GM10248 (cell line): Measurements from ENCODE around the gene WDR88.
"Not testable (repeated sequence)": the region's sequence is repeated elsewhere in the genome, so short reads cannot be mapped to it uniquely, and the experiment has no call there.

Experiments used
- CTCF ChIA-PET: fragments of 300-600 bp; sonication (Branson Sonifier 250); formaldehyde crosslinking; extraction: SDS; loops from one replicate; lab custom pipeline; 2021; ENCODE audit warnings: antibody characterized with exemption; lab: Yijun Ruan, JAX
- POLR2A ChIA-PET: fragments of 350-650 bp; sonication (Branson Sonifier 250); formaldehyde crosslinking; extraction: SDS; loops from one replicate; lab custom pipeline; 2020; ENCODE audit warnings: antibody characterized with exemption; lab: Yijun Ruan, JAX
- DNase-seq: peaks from one replicate; pipeline ENCODE4 v3.0.0; 2012; ENCODE audit errors: extremely low spot score
- CTCF ChIP-seq: IDR thresholded peaks from 2 replicates; pipeline ENCODE4 v1.5.1; 2012; ENCODE audit warnings: mild to moderate bottlenecking, low read depth; ENCODE audit errors: extremely low read depth, missing control alignments, control extremely low read depth

Gene WDR88

GRCh38 chr19:33208904-33209849 is 77.3 kb downstream of the WDR88 start:
- ChIA-PET POLR2A (no interaction called here), CTCF (interaction anchor here (0.8 to 1.4 kb wide), 2 partner anchors 14 to 197 kb away, joined by 3 to 4 read pairs; no protein-coding TSS in a partner anchor)
- TF ChIP-seq CTCF, result no peak
- DNase-seq, result no peak

GRCh38 chr19:33209850-33210230 is 77.9 kb downstream of the WDR88 start:
- CTCF ChIA-PET, result interaction anchor here (0.8 to 1.4 kb wide), 2 partner anchors 13 to 197 kb away, joined by 3 to 4 read pairs; no protein-coding TSS in a partner anchor
- DNase-seq, POLR2A ChIA-PET: not testable (repeated sequence)

DNA sequence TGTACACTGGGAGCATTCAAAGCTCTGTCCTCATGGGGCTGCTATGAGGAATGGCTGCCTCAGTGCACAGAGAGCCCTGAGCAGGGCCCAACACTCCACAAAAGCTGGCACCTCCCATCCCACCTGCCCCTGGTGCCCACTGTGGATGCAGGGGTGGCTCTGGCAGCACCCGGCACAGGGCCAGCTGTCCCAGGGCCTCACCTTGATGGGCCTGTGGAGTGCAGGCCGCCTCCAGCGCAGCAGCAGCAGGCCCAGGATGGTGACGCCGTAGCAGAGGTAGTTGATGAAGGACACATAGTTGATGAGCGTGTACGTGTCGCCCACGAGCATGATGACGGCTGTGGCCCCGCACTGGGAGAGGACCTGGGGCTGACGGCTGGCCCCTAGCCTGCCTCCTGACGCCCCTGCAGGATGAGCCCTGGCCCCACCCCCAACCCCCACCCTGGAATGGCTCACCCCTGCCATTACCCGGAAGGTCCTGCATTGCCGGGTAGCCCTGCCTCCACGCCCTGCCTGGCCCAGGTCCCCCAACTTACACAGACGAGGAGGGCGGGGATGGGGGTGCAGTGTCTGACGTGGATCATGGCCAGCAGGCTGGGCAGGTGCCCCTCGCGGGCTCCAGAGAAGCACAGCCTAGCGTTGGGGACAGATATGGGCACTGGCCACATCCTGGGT is 78.5 kb downstream of the WDR88 start:
- ChIA-PET CTCF (interaction anchor here (0.6 to 1.4 kb wide), 3 partner anchors 26 to 862 kb away, joined by 3 to 4 read pairs (median 3); no protein-coding TSS in a partner anchor), POLR2A (no interaction called here)
- TF ChIP-seq CTCF, result no peak
- no peak for DNase-seq

GRCh38 chr19:33211794-33212435 is 80.0 kb downstream of the WDR88 start:
- ChIA-PET POLR2A (no interaction called here), CTCF (no interaction called here)
- no peak for DNase-seq
- TF ChIP-seq CTCF, result no peak

DNA sequence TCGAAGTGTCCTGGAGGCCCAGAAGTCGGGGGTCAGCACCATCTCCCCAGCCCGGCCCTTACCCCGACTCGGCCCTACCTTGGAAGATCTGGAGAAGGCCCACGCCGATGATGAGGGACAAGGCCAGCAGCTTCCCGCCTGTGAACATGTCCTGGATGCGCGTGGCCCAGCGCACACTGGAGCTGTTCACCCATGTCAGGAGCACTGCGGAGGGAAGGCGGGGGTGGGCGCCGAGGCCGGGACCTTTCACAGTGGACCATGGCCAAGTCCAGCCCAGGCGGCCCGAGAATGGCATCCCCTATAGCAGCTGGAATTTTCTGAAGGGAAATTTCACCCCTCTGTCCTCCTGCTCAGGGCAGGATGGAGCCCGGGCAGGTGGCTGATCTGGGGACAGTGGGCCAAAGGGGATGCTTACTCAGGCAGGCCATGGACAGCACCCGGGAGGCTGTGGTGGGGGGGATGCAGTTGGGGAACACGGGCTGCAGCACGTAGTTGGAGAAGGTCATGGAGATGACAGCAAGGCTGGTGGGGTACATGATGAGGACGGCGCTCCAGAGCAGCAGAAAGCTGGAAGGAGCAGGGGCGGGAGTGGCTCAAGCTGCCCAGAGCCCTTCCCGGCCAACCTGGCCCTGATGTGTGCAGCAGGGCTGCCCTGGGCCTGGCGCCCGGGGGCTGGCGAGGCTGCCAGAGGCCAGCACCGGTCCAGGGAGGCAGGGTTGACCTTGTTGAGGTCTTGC is 80.7 kb downstream of the WDR88 start:
- DNase-seq, result no peak
- POLR2A ChIA-PET, result no interaction called here
- CTCF ChIA-PET, result no interaction called here
- no peak for TF ChIP-seq CTCF

- DNase-seq, result no peak
- ChIA-PET POLR2A (no interaction called here), CTCF (interaction anchor here (1.4 kb wide), 1 partner anchor 191 kb away, joined by 3 read pairs; no protein-coding TSS in a partner anchor)
- TF ChIP-seq CTCF, result no peak
These were observed 82.7 kb downstream of the WDR88 start for GRCh38 chr19:33214596-33214995.
